Activated CD8-positive, alpha-beta memory T cell treated with anti-CD3 and anti-CD28 coated beads for 1 hour (primary cell): ENCODE measurements around the gene GFPT2.

Source experiments
- DNase-seq, 2 donors: peaks; one replicate each; pipeline ENCODE4 v3.0.0-alpha.2; 2020; ENCODE audit warnings: low read depth in 1 of 2; ENCODE audit errors: extremely low read depth in 1 of 2

The GFPT2 gene

GRCh38 chr5:180353048-180353979, at the start of gene GFPT2:
Gene GFPT2, minus strand, starts transcription at chr5:180353336. Its CDS starts 119 bp downstream, at chr5:180353217.
- DNase-seq = peak; percentile 37 to 63

- no peak for DNase-seq
Measured at GRCh38 chr5:180402716-180403115, 49.6 kb upstream of the GFPT2 start.

- DNase-seq = no peak
Measured at GRCh38 chr5:180401229-180401907, 48.2 kb upstream of the GFPT2 start.

- no peak for DNase-seq
Measured at GRCh38 chr5:180400416-180400815, 47.3 kb upstream of the GFPT2 start.

GRCh38 chr5:180399401-180400215, 46.5 kb upstream of the GFPT2 start:
- DNase-seq = no peak

- no peak for DNase-seq
Measured at GRCh38 chr5:180396926-180397325, 43.8 kb upstream of the GFPT2 start.

GRCh38 chr5:180395540-180396274, 42.6 kb upstream of the GFPT2 start:
- DNase-seq = no peak

GRCh38 chr5:180394031-180394636, 41.0 kb upstream of the GFPT2 start:
- DNase-seq = no peak

- DNase-seq = no peak
Measured at GRCh38 chr5:180391276-180391675, 38.1 kb upstream of the GFPT2 start.

- DNase-seq = no peak
Measured at GRCh38 chr5:180390441-180391190, 37.5 kb upstream of the GFPT2 start.

- no peak for DNase-seq
Measured at GRCh38 chr5:180389252-180390101, 36.3 kb upstream of the GFPT2 start.

GRCh38 chr5:180387798-180388197, 34.7 kb upstream of the GFPT2 start:
- DNase-seq = no peak

- DNase-seq = no peak
Measured at GRCh38 chr5:180382926-180383325, 29.8 kb upstream of the GFPT2 start.

GRCh38 chr5:180381851-180382480, 28.8 kb upstream of the GFPT2 start:
- DNase-seq = no peak

GRCh38 chr5:180381428-180381827, 28.3 kb upstream of the GFPT2 start:
- DNase-seq = no peak

GRCh38 chr5:180380856-180381255, 27.7 kb upstream of the GFPT2 start:
- no peak for DNase-seq

- DNase-seq = no peak
Measured at GRCh38 chr5:180380441-180380840, 27.3 kb upstream of the GFPT2 start.
